Dedifferentiated amniotic fluid mesenchymal stem cell (primary cell): ENCODE results near the gene DDX39B.
"Not testable (repeated sequence)": the region's sequence is repeated elsewhere in the genome, so short reads cannot be mapped to it uniquely, and the experiment has no call there.

Experiments
- DNase-seq: peaks from one replicate; pipeline ENCODE4 v3.0.0-alpha.2; 2016; ENCODE audit errors: extremely low spot score

DDX39B gene

GRCh38 chr6:31575952-31576685, 34.3 kb upstream of the DDX39B start:
- no peak for DNase-seq

GRCh38 chr6:31575335-31575901, 33.6 kb upstream of the DDX39B start, which contains the start of gene TNF:
TNF (plus strand) TSS chr6:31575565; CDS start chr6:31575742, 177 bp downstream.
- no peak for DNase-seq

GRCh38 chr6:31574106-31575061, 32.6 kb upstream of the DDX39B start:
- no peak for DNase-seq

GRCh38 chr6:31573239-31574105, 31.7 kb upstream of the DDX39B start:
- DNase-seq: no peak

GRCh38 chr6:31572041-31572911, 30.5 kb upstream of the DDX39B start, which contains the start of gene LTA:
LTA (plus strand) TSS chr6:31572289; CDS start chr6:31572743, 454 bp downstream.
- no peak for DNase-seq

- no peak for DNase-seq
These were observed 28.2 kb upstream of the DDX39B start for GRCh38 chr6:31569861-31570536.

GRCh38 chr6:31568537-31568961, 26.7 kb upstream of the DDX39B start:
- DNase-seq: no peak

GRCh38 chr6:31567531-31568370, 25.9 kb upstream of the DDX39B start:
- no peak for DNase-seq

- DNase-seq: no peak
These were observed 18.9 kb upstream of the DDX39B start for GRCh38 chr6:31560697-31561058.

- DNase-seq: no peak
These were observed 18.3 kb upstream of the DDX39B start for GRCh38 chr6:31559958-31560696.

GRCh38 chr6:31559606-31559957, 17.8 kb upstream of the DDX39B start:
- no peak for DNase-seq

- no peak for DNase-seq
These were observed 17.1 kb upstream of the DDX39B start for GRCh38 chr6:31558631-31559500.

- no peak for DNase-seq
These were observed 16.5 kb upstream of the DDX39B start for GRCh38 chr6:31558318-31558625.

GRCh38 chr6:31557443-31558317, 15.9 kb upstream of the DDX39B start:
- no peak for DNase-seq

- no peak for DNase-seq
These were observed 14.5 kb upstream of the DDX39B start for GRCh38 chr6:31556307-31556706.

GRCh38 chr6:31551371-31551770, 9.6 kb upstream of the DDX39B start:
- DNase-seq: not testable (repeated sequence)

GRCh38 chr6:31548544-31548873, 6.7 kb upstream of the DDX39B start:
- DNase-seq: no peak
